B cell (primary cell): ENCODE measurements around the gene USF1. TPM values are rescaled to one million over a fixed set of nuclear protein-coding genes. Genes with fewer than 3 reads are reported as not detected.
"Not testable (repeated sequence)": the region's sequence is repeated elsewhere in the genome, so short reads cannot be mapped to it uniquely, and the experiment has no call there.

Source experiments
- ATAC-seq: fragments of 200-7000 bp; cut with Tn5 transposase; one replicate; pipeline ENCODE4 v1.10.0; 2021; ENCODE audit warnings: low read depth, mild to moderate bottlenecking, moderate number of reproducible peaks, moderate library complexity
- CTCF ChIA-PET: fragments of 350-600 bp; sonication (Branson Sonifier 250); formaldehyde crosslinking; loops from one replicate; lab custom pipeline; 2021; ENCODE audit warnings: antibody characterized with exemption, inconsistent platforms; lab: Charles Lee
- POLR2A ChIA-PET: fragments of 350-600 bp; sonication (Branson Sonifier 250); formaldehyde crosslinking; loops from one replicate; lab custom pipeline; 2021; ENCODE audit warnings: antibody characterized with exemption; lab: Charles Lee
- DNase-seq: peaks from one replicate; pipeline ENCODE4 v3.0.0; 2013
- H2AFZ ChIP-seq: 2 replicates; pipeline ENCODE4 v1.6.1; 2012; ENCODE audit warnings: mild to moderate bottlenecking, low read depth, low read length; ENCODE audit not compliant: insufficient read depth, poor library complexity, severe bottlenecking
- H3K27ac ChIP-seq, 2 donors: 1 replicate in 1 of 2; 2 replicates in 1 of 2; pipeline ENCODE4 v1.5.1; 2012 to 2013; ENCODE audit warnings: low read length in 2 of 2, mild to moderate bottlenecking in 2 of 2, moderate library complexity in 1 of 2
- H3K27me3 ChIP-seq, 4 experiments: fragments of 200-600 bp in 1 of 4; sonication (generic) in 1 of 4; replicated peaks in 1 of 4; 1 replicate in 2 of 4; 2 replicates in 2 of 4; pipeline versions ENCODE4 v1.6.1 to v1.7.0; 2013 to 2016; ENCODE audit warnings: low read length in 3 of 4, mild to moderate bottlenecking in 2 of 4, mixed read lengths in 1 of 4, moderate library complexity in 1 of 4; ENCODE audit not compliant: insufficient read depth in 4 of 4, control insufficient read depth in 3 of 4; ENCODE audit errors: control extremely low read depth in 1 of 4
- H3K36me3 ChIP-seq, 2 experiments: replicated peaks in 1 of 2; 1 replicate in 1 of 2; 2 replicates in 1 of 2; pipeline versions ENCODE4 v1.6.1 to v1.7.1; 2013; ENCODE audit warnings: low read length in 1 of 2; ENCODE audit not compliant: insufficient read depth in 2 of 2, control insufficient read depth in 1 of 2; ENCODE audit errors: control extremely low read depth in 1 of 2, extremely low read depth in 1 of 2
- H3K4me1 ChIP-seq, 2 donors: fragments of 200-600 bp in 1 of 2; sonication (generic) in 1 of 2; 1 replicate in 1 of 2; 2 replicates in 1 of 2; pipeline versions ENCODE4 v1.5.1 to v1.6.1; 2013 to 2017; ENCODE audit warnings: low read length in 2 of 2; ENCODE audit not compliant: control insufficient read depth in 2 of 2, insufficient read depth in 2 of 2
- H3K4me2 ChIP-seq: replicated peaks from 2 replicates; pipeline ENCODE3; 2012; ENCODE audit warnings: mild to moderate bottlenecking, low read depth, low read length; ENCODE audit not compliant: poor library complexity, severe bottlenecking
- H3K4me3 ChIP-seq, 5 experiments: fragments of 200-600 bp in 1 of 5; sonication (generic) in 1 of 5; 1 replicate in 3 of 5; 2 replicates in 2 of 5; pipeline versions ENCODE4 v1.5.1 to v1.7.0; 2011 to 2016; ENCODE audit warnings: low read length in 4 of 5, mild to moderate bottlenecking in 4 of 5, low read depth in 2 of 5, control low read depth in 1 of 5, moderate library complexity in 1 of 5; ENCODE audit not compliant: insufficient read depth in 1 of 5; ENCODE audit errors: control extremely low read depth in 1 of 5, extremely low read depth in 1 of 5
- H3K79me2 ChIP-seq: fragments of 200-600 bp; sonication (generic); one replicate; pipeline ENCODE4 v1.6.0; 2016; ENCODE audit warnings: low read length; ENCODE audit not compliant: control insufficient read depth, insufficient read depth
- H3K9ac ChIP-seq: fragments of 200-600 bp; sonication (generic); 2 replicates; pipeline ENCODE4 v1.6.1; 2017; ENCODE audit warnings: mild to moderate bottlenecking, low read length, moderate library complexity
- H3K9me3 ChIP-seq, 3 donors: one replicate each; pipeline versions ENCODE4 v1.6.1 to v1.7.1; 2013; ENCODE audit warnings: low read length in 2 of 3; ENCODE audit not compliant: control insufficient read depth in 2 of 3, insufficient read depth in 1 of 3; ENCODE audit errors: control extremely low read depth in 1 of 3
- H4K20me1 ChIP-seq: 2 replicates; pipeline ENCODE4 v1.6.0; 2012; ENCODE audit warnings: mild to moderate bottlenecking, low read length; ENCODE audit not compliant: insufficient read depth, control insufficient read depth, poor library complexity, severe bottlenecking
- H3K27ac Mint-ChIP-seq: one replicate; pipeline ENCODE4 v1.8.0; 2021; ENCODE audit warnings: mixed read lengths
- H3K27me3 Mint-ChIP-seq: one replicate; pipeline ENCODE4 v1.8.0; 2021; ENCODE audit warnings: mixed read lengths
- H3K4me1 Mint-ChIP-seq: one replicate; pipeline ENCODE4 v1.8.0; 2021; ENCODE audit warnings: mixed read lengths
- H3K4me3 Mint-ChIP-seq: one replicate; pipeline ENCODE4 v1.8.0; 2021; ENCODE audit warnings: mixed read lengths
- H3K9me3 Mint-ChIP-seq: one replicate; pipeline ENCODE4 v1.8.0; 2022; ENCODE audit warnings: mixed read lengths; ENCODE audit not compliant: insufficient read depth
- EZH2 ChIP-seq: IDR thresholded peaks from 2 replicates; pipeline ENCODE4 v1.6.1; 2012; ENCODE audit warnings: borderline replicate concordance, low read depth, mild to moderate bottlenecking, moderate library complexity, low read length; ENCODE audit not compliant: insufficient read depth, poor library complexity, severe bottlenecking
- WGBS: methylation state at CpG from one replicate; pipeline ENCODE4 v1.1.5; 2013; ENCODE audit warnings: missing lambda C conversion rate; ENCODE audit not compliant: insufficient coverage; 5-methylcytosine and 5-hydroxymethylcytosine counted together
- intact Hi-C: fragments of 100-400 bp; cut with micrococcal nuclease; formaldehyde crosslinking; loops from one replicate; pipeline ENCODE4 v1.10.0; 2022
- polyA plus RNA-seq: library from polyadenylated mRNA; depleted of rRNA; stranded (reverse); fragments of >200 nt; gene quantifications from 2 replicates; pipeline ENCODE4 v1.2.3, GENCODE V29; 2012
- total RNA-seq, 2 donors: library from RNA; stranded (reverse); fragments of 120-200 nt in 1 of 2; gene quantifications; 1 replicate in 1 of 2; 2 replicates in 1 of 2; pipeline versions ENCODE4 v1.2.3 to v1.2.4, GENCODE V29; 2013 to 2022
- TF ChIP-seq, protein P1 (sequence below): fragments of 200-600 bp; IDR thresholded peaks from one replicate; pipeline ENCODE4 v1.8.0; 2022; ENCODE audit warnings: antibody characterized with exemption, mild to moderate bottlenecking

Gene USF1
- total and polyA plus RNA-seq, 2 donors (not counting 1 experiment from before 2014, with no cell fraction given): 192 to 249 TPM

DNA sequence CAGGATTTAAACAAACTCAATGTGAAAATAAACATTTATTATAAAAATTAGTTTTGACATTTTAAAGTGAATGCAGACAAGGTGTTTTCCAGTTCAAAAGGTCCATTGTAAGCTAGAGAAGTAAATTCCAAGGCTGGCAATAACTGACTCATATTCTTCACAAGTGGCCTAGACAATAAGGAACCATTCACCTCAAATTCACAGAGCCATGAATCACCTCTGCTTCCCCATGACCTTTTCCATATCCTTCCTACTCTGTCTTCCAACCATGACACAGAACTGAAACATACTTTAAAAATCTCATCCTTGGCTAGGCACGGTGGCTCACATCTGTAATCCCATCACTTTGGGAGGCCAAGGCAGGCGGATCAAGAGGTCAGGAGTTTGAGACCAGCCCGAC lies 49.6 kb downstream of the USF1 start:
- whole genome bisulfite sequencing: 90% methylated on average over 3 of the region's 3 CpGs
- no peak for TF ChIP-seq EZH2
- TF ChIP-seq, protein P1, sequence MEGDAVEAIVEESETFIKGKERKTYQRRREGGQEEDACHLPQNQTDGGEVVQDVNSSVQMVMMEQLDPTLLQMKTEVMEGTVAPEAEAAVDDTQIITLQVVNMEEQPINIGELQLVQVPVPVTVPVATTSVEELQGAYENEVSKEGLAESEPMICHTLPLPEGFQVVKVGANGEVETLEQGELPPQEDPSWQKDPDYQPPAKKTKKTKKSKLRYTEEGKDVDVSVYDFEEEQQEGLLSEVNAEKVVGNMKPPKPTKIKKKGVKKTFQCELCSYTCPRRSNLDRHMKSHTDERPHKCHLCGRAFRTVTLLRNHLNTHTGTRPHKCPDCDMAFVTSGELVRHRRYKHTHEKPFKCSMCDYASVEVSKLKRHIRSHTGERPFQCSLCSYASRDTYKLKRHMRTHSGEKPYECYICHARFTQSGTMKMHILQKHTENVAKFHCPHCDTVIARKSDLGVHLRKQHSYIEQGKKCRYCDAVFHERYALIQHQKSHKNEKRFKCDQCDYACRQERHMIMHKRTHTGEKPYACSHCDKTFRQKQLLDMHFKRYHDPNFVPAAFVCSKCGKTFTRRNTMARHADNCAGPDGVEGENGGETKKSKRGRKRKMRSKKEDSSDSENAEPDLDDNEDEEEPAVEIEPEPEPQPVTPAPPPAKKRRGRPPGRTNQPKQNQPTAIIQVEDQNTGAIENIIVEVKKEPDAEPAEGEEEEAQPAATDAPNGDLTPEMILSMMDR: no peak
- Histone ChIP-seq H3K9me3 (no peaks in the 10 kb centered on the region), H3K27me3 (no peaks in the 10 kb centered on the region), H3K4me3 (no peak overlapping the region), H3K36me3 (peaks cover 9 to 18% of the 10 kb centered on the region in 2 experiments), H3K9ac (no peak overlapping the region), H3K79me2 (no peaks in the 10 kb centered on the region), H4K20me1 (no peaks in the 10 kb centered on the region), H3K4me2 (no peak overlapping the region), H3K27ac (no peak overlapping the region), H2AFZ (no peak overlapping the region), H3K4me1 (peaks cover 0 to 5% of the 10 kb centered on the region in 2 donors)
- DNase-seq (no peak), ATAC-seq (no peak)
- no peak overlapping the region for H3K27ac Mint-ChIP-seq
- no peak overlapping the region for H3K4me3 Mint-ChIP-seq
- intact Hi-C loops: loop anchor here (10.0 kb wide), 1 partner anchor 49 kb away; the partner anchor contains the start of gene USF1
- H3K4me1 Mint-ChIP-seq: peaks cover 4% of the 10 kb centered on the region
- no peaks in the 10 kb centered on the region for H3K9me3 Mint-ChIP-seq
- ChIA-PET POLR2A (no interaction called here), CTCF (interaction anchor here (0.6 to 6.3 kb wide), 12 partner anchors 16 to 273 kb away, joined by 3 to 137 read pairs (median 19); partner anchors contain the start of genes F11R, KLHDC9, NIT1 and PFDN2)
- no peaks in the 10 kb centered on the region for H3K27me3 Mint-ChIP-seq

DNA sequence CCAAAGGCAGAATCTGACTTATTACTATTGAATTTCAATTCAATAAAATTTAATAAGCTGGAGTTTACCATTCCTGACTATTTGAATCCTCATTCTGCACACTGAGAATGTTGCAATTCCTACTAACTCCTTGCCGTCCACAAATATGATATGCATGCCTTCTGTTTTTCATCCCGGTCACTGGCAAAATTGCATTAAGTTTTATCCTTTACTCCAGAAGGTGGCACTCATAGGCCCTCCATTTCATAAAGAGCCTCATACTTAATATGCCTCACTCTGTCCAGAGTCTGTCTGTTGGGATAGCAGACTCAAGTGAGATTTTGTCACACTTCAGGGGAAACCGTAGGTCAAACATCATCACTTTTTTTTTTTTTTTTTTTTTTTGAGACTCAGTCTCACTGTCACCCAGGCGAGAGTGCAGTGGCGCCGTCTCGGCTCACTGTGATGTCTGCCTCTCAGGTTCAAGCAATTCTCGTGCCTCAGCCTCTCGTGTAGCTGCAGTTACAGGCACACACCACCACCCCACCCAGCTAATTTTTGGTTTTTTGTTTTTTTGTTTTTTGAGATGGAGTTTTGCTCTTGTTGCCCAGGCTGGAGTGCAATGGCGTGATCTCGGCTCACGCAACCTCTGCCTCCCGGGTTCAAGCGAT lies 52.1 kb downstream of the USF1 start:
- Mint-ChIP-seq H3K27ac (no peak overlapping the region), H3K27me3 (no peaks in the 10 kb centered on the region), H3K4me3 (no peak overlapping the region), H3K9me3 (no peaks in the 10 kb centered on the region), H3K4me1 (peaks cover 11% of the 10 kb centered on the region)
- H3K4me2 ChIP-seq: no peak overlapping the region
- CTCF ChIA-PET: interaction anchor here (1.3 to 6.3 kb wide), 2 partner anchors 105 to 143 kb away, joined by 3 to 137 read pairs; partner anchors contain the start of gene KLHDC9
- TF ChIP-seq, protein P1: peak; percentile 8
- no peak for TF ChIP-seq EZH2
- DNase-seq (peak; percentile 38), ATAC-seq (no peak)
- H3K27ac ChIP-seq: no peak overlapping the region
- WGBS: 58% methylated on average over 3 of the region's 14 CpGs
- POLR2A ChIA-PET: interaction anchor here (0.8 kb wide), 1 partner anchor 104 kb away, joined by 7 read pairs; no protein-coding TSS in a partner anchor
- no peaks in the 10 kb centered on the region for H3K9me3 ChIP-seq
- peaks cover 3 to 13% of the 10 kb centered on the region in 2 donors for H3K4me1 ChIP-seq
- H4K20me1 ChIP-seq: no peaks in the 10 kb centered on the region
- peaks cover under 1 to 1% of the 10 kb centered on the region in 2 experiments for H3K36me3 ChIP-seq
- intact Hi-C loops: loop anchor here (1.0 to 10.0 kb wide), 2 partner anchors 51 to 146 kb away; partner anchors contain the start of gene USF1
- H3K9ac ChIP-seq: no peak overlapping the region
- no peak overlapping the region for H3K4me3 ChIP-seq
- H3K27me3 ChIP-seq: no peaks in the 10 kb centered on the region
- no peaks in the 10 kb centered on the region for H3K79me2 ChIP-seq
- H2AFZ ChIP-seq: no peak overlapping the region

DNA sequence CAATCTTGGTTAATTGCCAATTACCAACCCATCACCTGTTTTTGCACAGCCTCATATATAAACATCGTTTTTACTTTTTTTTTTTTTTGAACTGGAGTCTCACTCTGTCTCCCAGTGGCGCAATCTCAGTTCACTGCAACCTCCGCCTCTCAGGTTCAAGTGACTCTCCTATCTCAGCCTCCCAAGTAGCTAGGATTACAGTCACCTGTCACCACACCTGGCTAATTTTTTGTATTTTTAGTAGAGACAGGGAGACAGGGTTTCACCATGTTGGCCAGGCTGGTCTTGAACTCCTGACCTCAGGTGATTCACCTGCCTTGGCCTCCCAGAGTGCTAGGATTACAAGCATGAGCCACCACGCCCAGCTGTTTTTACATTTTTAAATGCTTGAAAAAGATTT lies 53.7 kb downstream of the USF1 start:
- intact Hi-C loops: loop anchor here (10.0 kb wide), 1 partner anchor 53 kb away; the partner anchor contains the start of gene USF1
- not testable (repeated sequence) for H3K36me3 ChIP-seq, H3K27me3 Mint-ChIP-seq, H3K27ac Mint-ChIP-seq, H3K4me2 ChIP-seq, H3K4me1 ChIP-seq, H3K9me3 ChIP-seq, H3K9me3 Mint-ChIP-seq, H3K79me2 ChIP-seq, H3K27ac ChIP-seq, H3K4me3 Mint-ChIP-seq, H3K27me3 ChIP-seq, H2AFZ ChIP-seq, DNase-seq, ATAC-seq, H3K4me1 Mint-ChIP-seq, H4K20me1 ChIP-seq, H3K9ac ChIP-seq, H3K4me3 ChIP-seq
- ChIA-PET CTCF (interaction anchor here (0.7 to 3.2 kb wide), 10 partner anchors 8 to 318 kb away, joined by 3 to 10 read pairs (median 4); partner anchors contain the start of gene USF1), POLR2A (interaction anchor here (0.6 kb wide), 1 partner anchor 300 kb away, joined by 9 read pairs; no protein-coding TSS in a partner anchor)
- 100% methylated on average over 1 of the region's 4 CpGs for WGBS
